Hepatocyte (in vitro differentiated cells): Measurements from ENCODE around the gene SPEG. TPM values are rescaled to one million over a fixed set of nuclear protein-coding genes. Genes with fewer than 3 reads are reported as not detected.

Experiments used
- DNase-seq: peaks from one replicate; pipeline ENCODE4 v3.0.0-alpha.2; 2016; ENCODE audit warnings: low spot score
- H2AFZ ChIP-seq: fragments of 200-600 bp; sonication (generic); 2 replicates; pipeline ENCODE4 v1.6.0; 2016; ENCODE audit warnings: antibody characterized with exemption, mild to moderate bottlenecking
- H3K27ac ChIP-seq: fragments of 200-600 bp; sonication (generic); 2 replicates; pipeline ENCODE4 v1.5.1; 2016; ENCODE audit warnings: mild to moderate bottlenecking
- H3K27me3 ChIP-seq: fragments of 200-600 bp; sonication (generic); 2 replicates; pipeline ENCODE4 v1.6.1; 2016
- H3K36me3 ChIP-seq: fragments of 200-600 bp; sonication (generic); replicated peaks from 2 replicates; pipeline ENCODE4 v1.5.1; 2016; ENCODE audit warnings: low read depth; ENCODE audit not compliant: insufficient read depth
- H3K4me1 ChIP-seq: fragments of 200-600 bp; sonication (generic); 2 replicates; pipeline ENCODE4 v1.5.1; 2016; ENCODE audit warnings: mild to moderate bottlenecking, moderate library complexity; ENCODE audit not compliant: insufficient read depth
- H3K4me2 ChIP-seq: fragments of 200-600 bp; sonication (generic); 2 replicates; pipeline ENCODE4 v1.6.0; 2016
- H3K4me3 ChIP-seq: fragments of 200-600 bp; sonication (generic); 2 replicates; pipeline ENCODE4 v1.5.1; 2016; ENCODE audit warnings: mild to moderate bottlenecking
- H3K79me2 ChIP-seq: fragments of 200-600 bp; sonication (generic); 2 replicates; pipeline ENCODE4 v1.6.0; 2017; ENCODE audit warnings: mild to moderate bottlenecking
- H3K9me2 ChIP-seq: fragments of 200-600 bp; sonication (generic); replicated peaks from 2 replicates; pipeline ENCODE4 v1.6.0; 2017; ENCODE audit warnings: mild to moderate bottlenecking; ENCODE audit not compliant: insufficient read depth
- H3K9me3 ChIP-seq: fragments of 200-600 bp; sonication (generic); 2 replicates; pipeline ENCODE4 v1.5.1; 2016; ENCODE audit warnings: low read depth, mild to moderate bottlenecking
- H4K20me1 ChIP-seq: fragments of 200-600 bp; sonication (generic); 2 replicates; pipeline ENCODE4 v1.6.0; 2016; ENCODE audit warnings: mild to moderate bottlenecking; ENCODE audit not compliant: insufficient read depth, poor library complexity, severe bottlenecking
- CTCF ChIP-seq: fragments of 200-600 bp; sonication (generic); IDR thresholded peaks from 2 replicates; pipeline ENCODE4 v1.5.1; 2016; ENCODE audit warnings: antibody characterized with exemption, mild to moderate bottlenecking; ENCODE audit not compliant: poor library complexity
- EZH2 ChIP-seq: fragments of 200-600 bp; sonication (generic); IDR thresholded peaks from 2 replicates; pipeline ENCODE4 v1.6.1; 2016; ENCODE audit warnings: antibody characterized with exemption, mild to moderate bottlenecking, borderline replicate concordance
- EZH2phosphoT487 ChIP-seq: fragments of 200-600 bp; sonication (generic); IDR thresholded peaks from one replicate; pipeline ENCODE4 v1.6.1; 2018; ENCODE audit warnings: antibody characterized with exemption, mild to moderate bottlenecking, low read depth, moderate library complexity; ENCODE audit not compliant: unreplicated experiment, severe bottlenecking
- WGBS: methylation state at CpG from one replicate; pipeline ENCODE4 v1.1.6; 2016; ENCODE audit warnings: low lambda C conversion rate; ENCODE audit errors: missing lambda C conversion rate; 5-methylcytosine and 5-hydroxymethylcytosine counted together
- polyA plus RNA-seq: library from polyadenylated mRNA; unstranded; fragments of >200 nt; fragmentation: Nextera tagmentation; extraction: Ambion mirVana; gene quantifications from 2 replicates; pipeline ENCODE4 v1.2.1, GENCODE V29; 2016
- total RNA-seq: library from RNA; depleted of rRNA; stranded (reverse); fragments of >200 nt; gene quantifications from 2 replicates; pipeline ENCODE4 v1.2.3, GENCODE V29; 2014

The SPEG gene
- total and polyA plus RNA-seq, 2 experiments from 2014 or later = 21.6 to 40.0 TPM

- H3K36me3 ChIP-seq = no peaks in the 10 kb centered on the region
- H3K9me3 ChIP-seq = no peaks in the 10 kb centered on the region
- no peak for DNase-seq
- H3K79me2 ChIP-seq = no peaks in the 10 kb centered on the region
- no peaks in the 10 kb centered on the region for H3K27me3 ChIP-seq
- peaks cover 5% of the 10 kb centered on the region for H3K4me1 ChIP-seq
- WGBS = 80% methylated on average over 11 of the region's 11 CpGs
- no peak overlapping the region for H3K4me3 ChIP-seq
- no peak overlapping the region for H3K27ac ChIP-seq
- no peaks in the 10 kb centered on the region for H3K9me2 ChIP-seq
- TF ChIP-seq EZH2 (no peak), EZH2phosphoT487 (no peak), CTCF (no peak)
- no peak overlapping the region for H2AFZ ChIP-seq
- H4K20me1 ChIP-seq = no peaks in the 10 kb centered on the region
- no peak overlapping the region for H3K4me2 ChIP-seq
Observed at GRCh38 chr2:219474285-219475060, 39.8 kb downstream of the SPEG start.

- H3K9me3 ChIP-seq = no peaks in the 10 kb centered on the region
- no peak for TF ChIP-seq CTCF
- no peak for TF ChIP-seq EZH2
- no peak for TF ChIP-seq EZH2phosphoT487
- peaks cover 5% of the 10 kb centered on the region for H3K4me1 ChIP-seq
- H3K27ac ChIP-seq = no peak overlapping the region
- no peaks in the 10 kb centered on the region for H4K20me1 ChIP-seq
- H3K79me2 ChIP-seq = no peaks in the 10 kb centered on the region
- no peaks in the 10 kb centered on the region for H3K36me3 ChIP-seq
- no peaks in the 10 kb centered on the region for H3K9me2 ChIP-seq
- H3K4me3 ChIP-seq = no peak overlapping the region
- no peak overlapping the region for H2AFZ ChIP-seq
- no peaks in the 10 kb centered on the region for H3K27me3 ChIP-seq
- H3K4me2 ChIP-seq = no peak overlapping the region
- DNase-seq = no peak
- 62% methylated on average over 6 of the region's 6 CpGs for WGBS
Observed at GRCh38 chr2:219475278-219475677, 40.6 kb downstream of the SPEG start.

DNA sequence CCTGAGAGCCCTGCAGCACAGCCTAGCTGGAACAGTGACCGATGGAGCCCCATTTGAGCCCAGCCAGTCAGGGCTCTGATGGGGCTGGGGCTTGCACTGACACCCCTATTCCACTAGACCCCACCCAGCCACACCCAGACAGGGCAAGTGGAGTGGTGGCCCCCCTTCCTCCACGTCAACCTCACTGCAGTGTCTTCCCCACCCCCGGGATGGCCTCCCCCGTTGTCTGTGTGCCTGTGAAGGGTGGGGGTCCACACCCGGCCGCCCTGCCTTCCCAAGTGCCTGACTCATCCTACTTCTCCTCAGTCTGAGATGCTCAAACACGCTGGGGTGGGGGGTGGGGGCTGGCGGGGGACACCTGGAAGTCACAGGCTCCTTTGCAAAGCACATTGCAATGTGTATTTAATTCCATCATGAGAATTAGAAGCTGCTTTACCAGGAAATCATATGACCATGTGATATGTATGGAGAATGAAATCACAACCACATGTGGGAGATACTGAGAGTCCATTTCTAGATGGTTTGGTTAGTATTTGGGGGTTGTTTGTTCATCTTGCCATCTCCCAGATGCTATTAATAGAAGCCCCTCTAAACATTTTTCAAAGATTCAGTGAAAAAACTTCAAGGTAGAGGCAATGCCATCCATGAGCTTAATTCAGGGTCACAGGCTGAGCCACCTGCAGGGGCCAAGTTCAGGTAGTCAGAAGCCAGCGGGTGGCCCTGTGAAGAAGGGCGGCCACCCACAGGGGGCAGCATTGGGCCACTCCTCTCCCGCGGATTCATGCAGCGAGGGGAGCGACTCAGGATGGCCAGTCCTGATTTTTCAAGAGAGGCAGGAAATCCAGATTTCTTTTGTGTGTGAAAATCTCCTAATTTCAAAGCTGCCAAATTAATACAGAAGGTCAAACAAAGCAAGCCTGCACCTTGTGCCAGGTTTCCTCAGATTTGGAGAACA is 41.3 kb downstream of the SPEG start:
- no peak overlapping the region for H2AFZ ChIP-seq
- no peaks in the 10 kb centered on the region for H3K79me2 ChIP-seq
- H3K4me1 ChIP-seq = peaks cover 5% of the 10 kb centered on the region
- peak overlapping the region; percentile 41 for H3K4me2 ChIP-seq
- no peaks in the 10 kb centered on the region for H3K27me3 ChIP-seq
- DNase-seq = peak; percentile 88
- WGBS = 27% methylated on average over 14 of the region's 14 CpGs
- no peak overlapping the region for H3K27ac ChIP-seq
- TF ChIP-seq EZH2phosphoT487 = no peak
- TF ChIP-seq EZH2 = no peak
- TF ChIP-seq CTCF = peak; percentile 78
- H3K4me3 ChIP-seq = no peak overlapping the region
- no peaks in the 10 kb centered on the region for H3K36me3 ChIP-seq
- H3K9me3 ChIP-seq = no peaks in the 10 kb centered on the region
- no peaks in the 10 kb centered on the region for H4K20me1 ChIP-seq
- H3K9me2 ChIP-seq = no peaks in the 10 kb centered on the region
